Breast epithelium (tissue), 4 donors: Measurements from ENCODE around the gene RSPH6A. TPM values are rescaled to one million over a fixed set of nuclear protein-coding genes. Genes with fewer than 3 reads are reported as not detected.

Source experiments
- DNase-seq, 2 donors: peaks; one replicate each; pipeline ENCODE4 v3.0.0-alpha.2; 2019; ENCODE audit warnings: low spot score in 2 of 2
- H3K27ac ChIP-seq, 2 donors: fragments of 200-600 bp; sonication (generic) in 1 of 2; one replicate each; pipeline ENCODE4 v1.5.1; 2016 to 2019; ENCODE audit warnings: mild to moderate bottlenecking in 1 of 2
- H3K27me3 ChIP-seq, 2 donors: fragments of 200-600 bp; sonication (generic) in 1 of 2; one replicate each; pipeline versions ENCODE4 v1.5.1 to v1.6.0; 2017 to 2019; ENCODE audit warnings: control low read depth in 1 of 2, mild to moderate bottlenecking in 1 of 2
- H3K36me3 ChIP-seq: fragments of 200-600 bp; one replicate; pipeline ENCODE4 v1.5.1; 2019
- H3K4me1 ChIP-seq, 2 donors: fragments of 200-600 bp; sonication (generic); one replicate each; pipeline ENCODE4 v1.5.1; 2016 to 2019; ENCODE audit warnings: control low read depth in 1 of 2
- H3K4me3 ChIP-seq, 3 donors: fragments of 200-600 bp; sonication (generic); 1 replicate in 2 of 3; 2 replicates in 1 of 3; pipeline ENCODE4 v1.5.1; 2016 to 2019; ENCODE audit warnings: mild to moderate bottlenecking in 3 of 3, moderate library complexity in 2 of 3
- H3K9me3 ChIP-seq, 2 donors: fragments of 200-600 bp; sonication (generic) in 1 of 2; one replicate each; pipeline ENCODE4 v1.5.1; 2016 to 2019; ENCODE audit warnings: control low read depth in 1 of 2
- CTCF ChIP-seq, 3 donors: fragments of 450-650 bp; IDR thresholded peaks; one replicate each; pipeline ENCODE4 v1.5.1; 2016 to 2017; ENCODE audit warnings: antibody characterized with exemption in 3 of 3, mild to moderate bottlenecking in 3 of 3, moderate library complexity in 3 of 3
- POLR2A ChIP-seq: fragments of 450-650 bp; IDR thresholded peaks from one replicate; pipeline ENCODE4 v1.6.1; 2016; ENCODE audit warnings: antibody characterized with exemption, mild to moderate bottlenecking, moderate library complexity
- POLR2AphosphoS5 ChIP-seq, 3 donors: sonication (generic); formaldehyde crosslinking; IDR thresholded peaks; one replicate each; pipeline ENCODE4 v1.6.1; 2017; ENCODE audit warnings: antibody characterized with exemption in 3 of 3
- intact Hi-C: fragments of 100-400 bp; cut with DNase I; formaldehyde crosslinking; loops from one replicate; pipeline ENCODE4 v1.15.1; 2023; ENCODE audit warnings: low total_unique reads
- total RNA-seq, 3 donors: library from RNA; depleted of rRNA; stranded (reverse); fragments of >200 nt; gene quantifications; one replicate each; pipeline ENCODE4 v1.1.0, GENCODE V29; 2016

RSPH6A gene
- total RNA-seq, 3 donors from 2014 or later = 0.15 TPM; not detected in 2

DNA sequence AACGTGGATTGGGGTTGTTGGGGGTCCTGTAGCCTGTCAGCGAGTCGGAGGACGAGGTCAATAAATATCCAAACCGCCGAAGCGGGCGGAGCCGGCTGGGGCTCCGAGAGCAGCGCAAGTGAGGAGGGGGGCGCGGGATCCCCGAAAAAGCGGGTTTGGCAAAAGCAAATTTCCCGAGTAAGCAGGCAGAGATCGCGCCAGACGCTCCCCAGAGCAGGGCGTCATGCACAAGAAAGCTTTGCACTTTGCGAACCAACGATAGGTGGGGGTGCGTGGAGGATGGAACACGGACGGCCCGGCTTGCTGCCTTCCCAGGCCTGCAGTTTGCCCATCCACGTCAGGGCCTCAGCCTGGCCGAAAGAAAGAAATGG lies 45.3 kb downstream of the RSPH6A start:
- intact Hi-C loops = no loop called here
- Histone ChIP-seq H3K27me3 (no peaks in the 10 kb centered on the region), H3K36me3 (no peaks in the 10 kb centered on the region), H3K4me3 (peak overlapping the region; percentile 78 to 94 (median 83)), H3K4me1 (peaks cover 6 to 14% of the 10 kb centered on the region in 2 donors), H3K9me3 (no peaks in the 10 kb centered on the region), H3K27ac (peak overlapping the region; percentile 90 to 98)
- no peak for DNase-seq
- no peak for TF ChIP-seq POLR2A
- no peak for TF ChIP-seq CTCF (IDR thresholded peaks at IDR 0.05)
- TF ChIP-seq POLR2AphosphoS5 (IDR thresholded peaks at IDR 0.05) = no peak

DNA sequence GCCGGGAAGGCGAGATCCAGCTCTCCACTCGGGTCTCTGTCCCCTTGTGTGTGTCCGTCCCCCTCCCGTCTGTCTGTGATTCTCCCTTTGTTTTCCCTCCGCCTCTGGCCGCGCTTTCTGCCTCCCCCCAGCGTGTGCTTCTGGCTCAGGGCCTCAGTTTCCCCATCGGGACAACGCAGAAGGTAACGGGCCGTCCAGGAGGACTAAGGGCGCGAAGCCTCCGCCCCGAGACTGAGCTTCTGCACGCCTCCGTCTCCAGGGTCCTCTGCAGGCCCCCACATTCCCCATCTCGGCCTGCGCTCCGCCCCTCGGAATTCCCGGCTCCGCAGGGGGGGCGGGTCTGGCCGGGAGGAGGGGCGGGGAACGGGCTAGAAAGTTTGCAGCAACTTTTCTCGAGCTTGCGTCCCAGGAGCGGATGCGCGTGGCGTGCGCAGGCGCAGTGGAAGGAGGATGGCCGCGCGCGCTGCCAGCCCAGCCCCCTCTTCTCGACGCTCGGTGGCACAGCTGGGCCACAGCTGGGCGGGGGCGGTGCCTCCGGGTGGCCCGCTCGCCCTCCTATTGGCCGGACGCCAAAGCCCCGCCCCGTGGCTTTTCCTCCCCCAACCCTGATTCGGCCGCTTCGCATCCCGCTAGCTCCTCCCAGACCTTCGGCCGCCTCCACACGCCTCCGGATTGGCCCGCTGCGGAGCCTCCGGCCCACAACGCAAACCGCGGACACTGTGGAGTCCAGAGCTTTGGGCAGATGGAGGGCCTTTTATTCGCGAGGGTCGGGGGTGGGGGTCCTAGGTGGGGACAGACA lies 45.9 kb downstream of the RSPH6A start, which contains the start of gene SIX5:
SIX5 (minus strand) TSS at position 269 of the 799 bp plus-strand sequence. CDS start 408 bp downstream, outside the sequence.
- intact Hi-C loops = no loop called here
- Histone ChIP-seq H3K27me3 (no peaks in the 10 kb centered on the region), H3K9me3 (no peaks in the 10 kb centered on the region), H3K4me1 (peaks cover 6 to 14% of the 10 kb centered on the region in 2 donors), H3K4me3 (peak within 1 kb of the TSS; percentile 78 to 94 (median 83)), H3K36me3 (no peaks in the 10 kb centered on the region), H3K27ac (peak within 1 kb of the TSS; percentile 90 to 98)
- TF ChIP-seq POLR2AphosphoS5 (IDR thresholded peaks at IDR 0.05) (peak; percentile 83 to 91 (median 89)), CTCF (IDR thresholded peaks at IDR 0.05) (no peak), POLR2A (peak; percentile 89)
- DNase-seq = peak; percentile 96 to 99

GRCh38 chr19:45768655-45768983 lies 46.5 kb downstream of the RSPH6A start:
- H3K27ac ChIP-seq = peak overlapping the region; percentile 90 to 98
- peak overlapping the region; percentile 78 to 94 (median 83) for H3K4me3 ChIP-seq
- no peak for DNase-seq
- no peaks in the 10 kb centered on the region for H3K36me3 ChIP-seq
- intact Hi-C loops = no loop called here
- peaks cover 6 to 14% of the 10 kb centered on the region in 2 donors for H3K4me1 ChIP-seq
- H3K27me3 ChIP-seq = no peaks in the 10 kb centered on the region
- H3K9me3 ChIP-seq = no peaks in the 10 kb centered on the region
- TF ChIP-seq CTCF (IDR thresholded peaks at IDR 0.05) (no peak), POLR2AphosphoS5 (IDR thresholded peaks at IDR 0.05) (no peak), POLR2A (no peak)

GRCh38 chr19:45767881-45768654 lies 47.0 kb downstream of the RSPH6A start:
- TF ChIP-seq CTCF (IDR thresholded peaks at IDR 0.05) = no peak
- no peak for TF ChIP-seq POLR2A
- peak in 2 of 3 donors; percentile 43 to 50 for TF ChIP-seq POLR2AphosphoS5 (IDR thresholded peaks at IDR 0.05)
- peak; percentile 72 to 74 for DNase-seq
- H3K36me3 ChIP-seq = no peaks in the 10 kb centered on the region
- H3K27ac ChIP-seq = peak overlapping the region; percentile 90 to 98
- peak overlapping the region; percentile 78 to 94 (median 83) for H3K4me3 ChIP-seq
- intact Hi-C loops = no loop called here
- peaks cover 6 to 14% of the 10 kb centered on the region in 2 donors for H3K4me1 ChIP-seq
- no peaks in the 10 kb centered on the region for H3K27me3 ChIP-seq
- H3K9me3 ChIP-seq = no peaks in the 10 kb centered on the region
